Right ventricle myocardium inferior (tissue), 1 donor: ENCODE data around the gene ZNF235. TPM values are rescaled to one million over a fixed set of nuclear protein-coding genes. Genes with fewer than 3 reads are reported as not detected.
"Not testable (repeated sequence)": the region's sequence is repeated elsewhere in the genome, so short reads cannot be mapped to it uniquely, and the experiment has no call there.

Source experiments
- ATAC-seq: fragments of 200-7000 bp; cut with Tn5 transposase; one replicate; pipeline ENCODE4 v1.9.1; 2020; ENCODE audit warnings: mild to moderate bottlenecking, moderate library complexity
- DNase-seq: peaks from one replicate; pipeline ENCODE4 v3.0.0; 2021; ENCODE audit errors: missing footprints
- intact Hi-C: fragments of 100-400 bp; cut with DNase I; formaldehyde crosslinking; loops from one replicate; pipeline ENCODE4 v1.11.0; 2022
- total RNA-seq: library from RNA; stranded (reverse); fragmentation: NEBNext Ultra II Directional; extraction: Animal tissue kit (Norgen Biotek cat#: 25700); gene quantifications from one replicate; pipeline ENCODE4 v1.2.1, GENCODE V29; 2021
- donor health status: DM: no; HTN: yes; CAD: no; lungs with severe emphysema.

Gene ZNF235
- total RNA-seq, 1 donor from 2014 or later, result 4.2 TPM

DNA sequence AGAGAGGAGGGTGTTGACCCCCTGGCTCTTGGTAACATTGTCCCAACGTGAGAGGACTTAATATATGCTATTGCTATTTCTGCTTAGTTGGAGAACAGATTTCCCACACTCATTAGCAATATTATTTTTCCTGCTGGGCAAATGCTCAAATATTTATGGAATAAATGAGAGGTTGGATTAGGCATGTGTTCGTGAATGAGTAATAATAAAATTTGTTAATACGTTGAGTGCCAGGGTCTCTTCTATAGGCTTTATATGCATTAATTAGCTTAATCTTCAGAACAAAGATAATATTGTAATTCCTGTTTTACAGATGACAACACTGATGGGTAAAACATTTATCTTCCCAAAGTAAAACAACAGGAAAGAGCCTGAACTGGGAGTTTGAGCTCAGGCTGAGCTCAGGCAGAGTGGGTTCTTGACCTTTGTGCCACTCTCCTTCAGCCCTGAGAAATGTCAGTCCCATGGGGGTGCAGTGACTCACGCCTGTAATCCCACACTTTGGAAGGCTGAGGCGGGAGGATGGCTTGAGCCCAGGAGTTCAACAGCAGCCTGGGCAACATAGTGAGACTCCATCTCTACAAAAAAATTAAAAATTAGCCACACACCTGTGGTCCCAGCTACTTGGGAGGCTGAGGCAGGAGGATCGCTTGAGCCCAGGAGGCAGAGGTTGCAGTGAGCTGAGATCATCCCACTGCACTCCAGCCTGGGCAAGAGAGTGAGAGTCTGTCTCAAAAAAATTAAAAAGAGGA is 44.0 kb downstream of the ZNF235 start:
- no peak for DNase-seq
- no peak for ATAC-seq
- intact Hi-C loops, result no loop called here

DNA sequence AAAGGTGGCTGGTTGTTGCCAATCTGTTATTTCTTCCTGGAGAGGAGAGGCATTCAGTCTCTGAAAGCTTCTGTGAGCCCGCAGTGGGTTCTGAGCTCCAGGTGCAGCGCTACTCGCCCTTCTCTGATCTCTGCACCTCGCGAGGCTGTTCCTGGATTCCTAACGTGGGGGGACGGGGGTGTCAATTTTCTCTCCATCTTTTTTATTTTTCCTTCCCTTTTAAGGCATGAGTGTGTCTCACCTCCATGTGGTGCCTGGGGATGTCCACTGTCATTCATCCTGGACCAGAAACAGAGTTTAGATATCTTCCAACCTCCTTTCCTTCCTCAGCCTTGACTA is 44.5 kb downstream of the ZNF235 start:
- DNase-seq (no peak), ATAC-seq (no peak)
- intact Hi-C loops, result no loop called here

DNA sequence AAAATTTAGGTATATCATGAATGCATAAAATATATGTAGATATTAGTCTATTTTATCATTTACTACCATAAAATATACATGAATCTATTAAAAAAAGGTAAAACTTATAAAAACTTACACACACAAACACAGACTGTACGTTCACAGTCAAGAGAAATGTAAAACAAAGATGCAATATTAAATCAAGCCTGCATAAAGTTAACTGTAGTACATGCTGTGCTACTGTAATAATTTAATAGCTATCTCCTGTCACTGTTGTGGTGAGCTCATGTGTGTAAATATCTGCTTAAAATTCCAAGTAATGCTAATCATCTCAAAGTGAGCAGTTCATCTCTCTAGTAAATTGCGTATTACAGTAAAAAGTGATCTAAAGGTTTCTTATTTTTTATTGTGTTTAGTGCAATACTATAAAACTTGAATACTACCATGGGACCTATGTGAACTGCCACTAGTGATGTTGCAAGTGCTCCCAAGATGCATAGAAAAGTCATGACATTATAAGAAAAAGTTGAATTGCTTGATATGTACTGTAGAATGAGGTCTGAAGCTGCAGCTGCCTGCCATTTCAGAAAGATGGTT is 45.9 kb downstream of the ZNF235 start:
- ATAC-seq (no peak), DNase-seq (no peak)
- intact Hi-C loops, result no loop called here

DNA sequence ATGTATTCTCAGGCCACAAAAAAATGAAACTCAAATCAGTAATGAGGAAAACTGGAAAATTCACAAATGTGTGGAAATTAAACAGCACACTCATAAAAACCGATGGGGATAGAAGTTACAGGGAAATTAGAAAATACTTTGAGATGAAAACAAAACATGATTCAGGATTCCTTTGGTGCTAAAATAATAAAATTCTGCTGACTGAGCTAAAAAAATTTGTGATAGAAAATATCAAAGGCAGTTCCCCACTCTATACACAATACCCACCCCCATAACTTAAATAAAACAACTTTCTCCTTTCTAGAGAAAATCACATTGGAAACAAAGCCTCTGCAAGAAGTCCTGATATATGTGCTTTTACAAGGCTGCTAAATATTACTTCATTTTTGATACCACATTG is 46.7 kb downstream of the ZNF235 start:
- DNase-seq, result no peak
- intact Hi-C loops, result no loop called here
- ATAC-seq, result no peak

DNA sequence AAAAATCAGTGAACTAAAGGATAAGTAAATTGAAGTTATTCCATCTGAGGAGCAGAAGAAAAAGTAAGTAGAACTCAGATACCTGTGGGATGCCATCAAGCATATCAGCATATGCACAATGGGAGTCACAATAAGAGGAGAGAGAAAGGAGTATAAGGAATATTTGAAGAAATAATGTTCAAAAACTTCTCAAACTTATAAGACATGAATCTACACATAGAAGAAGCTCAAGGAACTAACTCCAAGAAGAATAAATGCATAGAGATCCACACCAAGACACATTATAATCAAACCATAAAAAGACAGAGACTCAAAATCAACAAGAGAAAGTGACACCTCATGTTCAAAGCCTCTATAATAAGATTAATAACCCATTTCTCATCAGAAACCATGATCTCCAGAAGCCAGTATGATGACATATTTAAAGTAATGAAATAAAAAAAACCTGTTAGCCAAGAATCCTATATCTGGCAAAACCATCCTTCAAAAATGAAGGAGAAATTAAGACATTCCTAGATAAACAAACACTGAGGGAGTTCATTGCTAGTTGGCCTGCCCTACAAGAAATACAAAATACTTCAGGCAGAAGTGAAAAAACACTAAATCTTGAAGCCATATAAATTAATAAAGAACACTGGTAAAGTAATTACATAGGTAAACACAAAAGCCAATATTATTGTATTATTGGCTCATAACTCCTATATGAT is 49.0 kb downstream of the ZNF235 start:
- intact Hi-C loops, result no loop called here
- no peak for ATAC-seq
- no peak for DNase-seq

DNA sequence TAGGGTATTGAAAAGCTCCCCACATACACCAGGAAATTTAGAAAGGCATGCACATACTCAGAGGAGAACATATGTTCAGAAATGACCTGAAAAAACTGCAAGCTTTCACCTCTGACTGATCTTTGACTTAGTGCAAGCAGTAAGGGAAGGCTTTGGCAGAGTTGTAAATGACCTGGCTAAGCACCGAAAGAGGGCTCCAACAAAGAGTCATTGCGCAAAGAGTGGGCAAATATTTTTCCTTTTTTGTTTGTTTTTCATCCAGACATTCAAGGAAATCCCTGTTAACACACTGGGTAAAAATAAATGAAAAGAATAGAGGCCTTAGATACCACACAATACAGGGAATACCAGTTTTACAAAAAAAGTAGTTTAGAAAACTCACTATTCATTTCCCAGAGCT is 50.3 kb downstream of the ZNF235 start:
- intact Hi-C loops, result no loop called here
- ATAC-seq, result no peak
- no peak for DNase-seq

DNA sequence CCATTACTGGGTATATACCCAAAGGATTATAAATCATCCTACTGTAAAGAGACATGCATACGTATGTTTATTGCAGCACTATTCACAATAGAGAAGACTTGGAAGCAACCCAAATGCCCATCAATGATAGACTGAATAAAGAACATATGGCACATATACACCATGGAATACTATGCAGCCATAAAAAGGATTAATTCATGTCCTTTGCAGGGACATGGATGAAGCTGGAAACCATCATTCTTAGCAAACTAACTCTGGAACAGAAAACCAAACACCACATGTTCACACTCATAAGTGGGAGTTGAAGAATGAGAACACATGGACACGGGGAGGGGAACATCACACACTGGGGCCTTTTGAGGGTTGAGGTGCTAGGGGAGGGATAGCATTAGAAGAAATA is 51.4 kb downstream of the ZNF235 start:
- intact Hi-C loops, ATAC-seq, DNase-seq: not testable (repeated sequence)

DNA sequence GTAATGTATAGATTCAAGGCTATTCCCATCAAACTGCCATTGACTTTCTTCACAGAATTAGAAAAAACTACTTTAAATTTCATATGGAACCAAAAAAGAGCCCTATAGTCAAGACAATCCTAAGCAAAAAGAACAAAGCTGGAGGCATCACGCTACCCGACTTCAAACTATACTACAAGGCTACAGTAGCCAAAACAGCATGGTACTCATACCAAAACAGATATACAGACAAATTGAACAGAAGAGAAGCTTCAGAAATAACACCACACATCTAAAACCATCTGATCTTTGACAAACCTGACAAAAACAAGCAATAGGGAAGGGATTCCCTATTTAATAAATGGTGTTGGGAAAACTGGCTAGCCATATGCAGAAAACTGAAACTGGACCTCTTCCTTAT is 52.5 kb downstream of the ZNF235 start:
- ATAC-seq, intact Hi-C loops: not testable (repeated sequence)

DNA sequence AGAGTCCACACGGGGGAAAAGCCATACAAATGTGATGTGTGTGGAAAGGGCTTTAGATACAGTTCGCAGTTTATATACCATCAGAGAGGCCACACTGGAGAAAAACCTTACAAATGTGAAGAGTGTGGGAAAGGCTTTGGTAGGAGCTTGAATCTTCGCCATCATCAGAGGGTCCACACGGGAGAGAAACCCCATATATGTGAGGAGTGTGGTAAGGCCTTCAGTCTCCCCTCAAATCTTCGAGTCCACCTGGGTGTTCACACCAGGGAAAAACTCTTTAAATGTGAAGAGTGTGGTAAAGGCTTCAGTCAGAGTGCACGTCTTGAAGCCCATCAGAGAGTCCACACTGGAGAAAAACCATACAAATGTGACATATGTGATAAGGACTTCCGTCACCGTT is 68.4 kb downstream of the ZNF235 start:
- no peak for DNase-seq
- no peak for ATAC-seq
- intact Hi-C loops, result no loop called here

More for the DNA sequence above, 52.5 kb downstream of the ZNF235 start:
- DNase-seq, result not testable (repeated sequence)

Other genes starting within 250 kb of the ZNF235 start
- gene ZNF284, start 232.9 kb downstream of the ZNF235 start, total RNA-seq, result 1.7 TPM
- 10.2 TPM for gene ZNF224, start 210.7 kb downstream of the ZNF235 start, total RNA-seq
- gene ZNF225, start 191.6 kb downstream of the ZNF235 start, total RNA-seq, result 3.0 TPM
- gene ZNF234, start 163.5 kb downstream of the ZNF235 start, total RNA-seq, result 9.4 TPM
- 15.7 TPM for gene ZNF226, start 139.9 kb downstream of the ZNF235 start, total RNA-seq
- 13.1 TPM for gene ZNF227, start 92.5 kb downstream of the ZNF235 start, total RNA-seq
- gene ZNF233, start 45.1 kb downstream of the ZNF235 start, total RNA-seq, result 6.4 TPM
- gene ZNF112, start 51.7 kb upstream of the ZNF235 start, total RNA-seq, result 3.9 TPM
- 4.9 TPM for gene ZNF285, start 96.6 kb upstream of the ZNF235 start, total RNA-seq
- gene ZNF229, start 143.4 kb upstream of the ZNF235 start, total RNA-seq, result 7.3 TPM
- 4.5 TPM for gene ZNF180, start 195.5 kb upstream of the ZNF235 start, total RNA-seq
- not detected for gene CEACAM20, start 224.7 kb upstream of the ZNF235 start, total RNA-seq